Neuronal stem cell (in vitro differentiated cells): ENCODE data around the gene SORCS2.

Source experiments
- DNase-seq: peaks from one replicate; pipeline ENCODE4 v3.0.0-alpha.2; 2013; ENCODE audit warnings: low spot score
- H2AFZ ChIP-seq: one replicate; pipeline ENCODE4 v1.6.1; 2013; ENCODE audit warnings: mild to moderate bottlenecking, low read length, inconsistent platforms
- H2AK5ac ChIP-seq: 2 replicates; pipeline ENCODE4 v1.6.1; 2013; ENCODE audit warnings: low read depth, mild to moderate bottlenecking, inconsistent platforms, low read length, moderate library complexity, mixed read lengths
- H2BK120ac ChIP-seq: 2 replicates; pipeline ENCODE4 v1.6.1; 2013; ENCODE audit warnings: low read depth, mild to moderate bottlenecking, inconsistent platforms, low read length, moderate library complexity, mixed read lengths
- H2BK12ac ChIP-seq: one replicate; pipeline ENCODE4 v1.6.1; 2013; ENCODE audit warnings: low read length, inconsistent platforms
- H2BK15ac ChIP-seq: 2 replicates; pipeline ENCODE4 v1.6.1; 2013; ENCODE audit warnings: mild to moderate bottlenecking, low read length, inconsistent platforms, mixed read lengths
- H2BK5ac ChIP-seq: one replicate; pipeline ENCODE4 v1.6.1; 2013; ENCODE audit warnings: inconsistent platforms, mild to moderate bottlenecking, low read length, moderate library complexity
- H3K14ac ChIP-seq: one replicate; pipeline ENCODE4 v1.6.1; 2013; ENCODE audit warnings: low read length, inconsistent platforms
- H3K18ac ChIP-seq: 2 replicates; pipeline ENCODE4 v1.6.1; 2013; ENCODE audit warnings: low read length, inconsistent platforms
- H3K23ac ChIP-seq: 2 replicates; pipeline ENCODE4 v1.6.1; 2013; ENCODE audit warnings: low read depth, mild to moderate bottlenecking, mixed read lengths, low read length, inconsistent platforms; ENCODE audit not compliant: poor library complexity
- H3K27ac ChIP-seq: replicated peaks from 3 replicates; pipeline ENCODE4 v1.5.1; 2013; ENCODE audit warnings: low read length, inconsistent platforms
- H3K27me3 ChIP-seq, 3 experiments: 2 replicates each; pipeline ENCODE4 v1.6.1; 2013; ENCODE audit warnings: low read length in 3 of 3, mild to moderate bottlenecking in 2 of 3, inconsistent platforms in 1 of 3, low read depth in 1 of 3, mixed read lengths in 1 of 3, moderate library complexity in 1 of 3; ENCODE audit not compliant: control insufficient read depth in 3 of 3, insufficient read depth in 3 of 3
- H3K36me3 ChIP-seq, 2 donors: replicated peaks in 1 of 2; 2 replicates each; pipeline ENCODE4 v1.6.1; 2013; ENCODE audit warnings: low read length in 2 of 2; ENCODE audit not compliant: control insufficient read depth in 2 of 2, insufficient read depth in 2 of 2
- H3K4ac ChIP-seq: 2 replicates; pipeline ENCODE4 v1.6.1; 2013; ENCODE audit warnings: inconsistent platforms, mild to moderate bottlenecking, low read length, moderate library complexity
- H3K4me1 ChIP-seq, 2 donors: 1 replicate in 1 of 2; 2 replicates in 1 of 2; pipeline ENCODE4 v1.6.1; 2013; ENCODE audit warnings: low read length in 2 of 2, low read depth in 1 of 2; ENCODE audit not compliant: control insufficient read depth in 2 of 2, insufficient read depth in 1 of 2
- H3K4me2 ChIP-seq: one replicate; pipeline ENCODE4 v1.6.1; 2013; ENCODE audit warnings: mild to moderate bottlenecking, low read length, inconsistent platforms; ENCODE audit not compliant: insufficient read depth, poor library complexity, severe bottlenecking
- H3K4me3 ChIP-seq, 2 donors: 2 replicates each; pipeline ENCODE4 v1.5.1; 2013; ENCODE audit warnings: low read length in 2 of 2, mild to moderate bottlenecking in 2 of 2, inconsistent platforms in 1 of 2, moderate library complexity in 1 of 2
- H3K79me1 ChIP-seq: one replicate; pipeline ENCODE4 v1.6.1; 2013; ENCODE audit warnings: low read depth, mild to moderate bottlenecking, inconsistent platforms, low read length, moderate library complexity
- H3K9ac ChIP-seq: one replicate; pipeline ENCODE4 v1.6.1; 2013; ENCODE audit warnings: mild to moderate bottlenecking, low read depth, low read length, inconsistent platforms; ENCODE audit not compliant: poor library complexity
- H3K9me3 ChIP-seq, 2 donors: replicated peaks in 1 of 2; 2 replicates each; pipeline versions ENCODE3 to v1.6.1; 2013; ENCODE audit warnings: low read length in 2 of 2, mild to moderate bottlenecking in 2 of 2, inconsistent platforms in 1 of 2, low read depth in 1 of 2, mixed read lengths in 1 of 2, moderate library complexity in 1 of 2; ENCODE audit not compliant: control insufficient read depth in 2 of 2, insufficient read depth in 1 of 2
- H4K8ac ChIP-seq: one replicate; pipeline ENCODE4 v1.6.1; 2013; ENCODE audit warnings: low read depth, mild to moderate bottlenecking, inconsistent platforms, low read length, moderate library complexity
- H4K91ac ChIP-seq: one replicate; pipeline ENCODE4 v1.6.1; 2013; ENCODE audit warnings: low read length, low read depth, mild to moderate bottlenecking, inconsistent platforms; ENCODE audit not compliant: poor library complexity
- WGBS, 2 donors: extraction: QIAGEN DNeasy Blood & Tissue Kit; methylation state at CpG; one replicate each; pipeline ENCODE4 v1.1.7; 2013; ENCODE audit warnings: missing lambda C conversion rate in 2 of 2, mixed read lengths in 1 of 2; ENCODE audit not compliant: insufficient read length in 2 of 2, insufficient replicate concordance in 1 of 2; ENCODE audit errors: extremely low coverage in 2 of 2; 5-methylcytosine and 5-hydroxymethylcytosine counted together

Gene SORCS2

DNA sequence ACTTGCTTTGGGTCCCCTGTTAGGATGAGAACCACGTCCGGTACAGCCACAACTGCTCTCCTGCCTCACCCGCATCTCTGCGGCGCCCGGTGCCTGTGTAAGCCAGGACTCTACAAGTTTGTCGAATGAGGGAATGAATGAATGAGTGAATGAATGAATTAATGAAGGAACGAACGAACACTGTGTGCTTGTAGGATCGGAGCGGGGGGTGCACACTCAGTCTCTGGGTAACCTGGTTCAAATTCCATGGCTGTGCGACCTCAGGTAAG is 443.8 kb downstream of the SORCS2 start:
- Histone ChIP-seq H3K14ac (no peak overlapping the region), H3K27me3 (peaks cover 0 to 4% (median 4%) of the 10 kb centered on the region in 3 experiments), H2BK120ac (no peak overlapping the region), H3K18ac (peak overlapping the region; percentile 38), H2AK5ac (no peak overlapping the region), H3K4ac (no peak overlapping the region), H3K27ac (no peak overlapping the region), H3K9ac (no peak overlapping the region), H3K23ac (no peak overlapping the region), H2AFZ (no peak overlapping the region), H3K4me1 (peaks cover 0 to 4% of the 10 kb centered on the region in 2 donors), H3K79me1 (no peaks in the 10 kb centered on the region), H3K9me3 (peaks cover 0 to 5% of the 10 kb centered on the region in 2 donors), H3K4me3 (no peak overlapping the region), H2BK5ac (no peak overlapping the region), H3K36me3 (no peaks in the 10 kb centered on the region), H2BK12ac (no peak overlapping the region), H3K4me2 (no peak overlapping the region), H2BK15ac (no peak overlapping the region), H4K91ac (no peak overlapping the region), H4K8ac (no peak overlapping the region)
- no peak for DNase-seq
- no CpG with 5 or more reads among the region's 12 CpGs for WGBS, 2 donors

DNA sequence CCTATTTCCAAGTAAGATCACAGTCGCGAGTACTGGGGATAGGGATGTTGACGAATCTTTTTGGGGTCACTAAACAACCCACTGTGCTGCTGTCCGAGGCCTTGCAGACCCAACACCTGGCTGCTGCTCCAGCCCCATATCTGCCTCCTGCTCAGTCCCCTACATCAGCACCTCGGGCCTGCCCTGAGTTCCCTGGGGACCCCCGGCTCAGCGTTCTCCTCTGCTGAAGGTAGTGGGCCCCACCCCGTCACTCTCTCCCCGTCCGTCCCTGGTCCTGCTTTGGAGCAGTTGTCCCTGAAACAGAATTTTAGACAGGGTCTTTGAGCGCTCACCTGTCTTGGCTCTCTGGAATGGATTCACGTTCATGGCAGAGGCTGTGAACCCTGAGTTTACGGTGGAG is 444.8 kb downstream of the SORCS2 start:
- DNase-seq = no peak
- Histone ChIP-seq H2AFZ (no peak overlapping the region), H3K79me1 (no peaks in the 10 kb centered on the region), H3K27ac (no peak overlapping the region), H2AK5ac (no peak overlapping the region), H4K8ac (no peak overlapping the region), H2BK5ac (no peak overlapping the region), H3K27me3 (peaks cover 0 to 4% (median 4%) of the 10 kb centered on the region in 3 experiments), H3K9ac (no peak overlapping the region), H2BK12ac (no peak overlapping the region), H3K9me3 (peaks cover 0 to 5% of the 10 kb centered on the region in 2 donors), H3K4me3 (no peak overlapping the region), H2BK120ac (no peak overlapping the region), H3K4ac (no peak overlapping the region), H3K14ac (no peak overlapping the region), H2BK15ac (no peak overlapping the region), H3K36me3 (no peaks in the 10 kb centered on the region), H3K4me1 (peaks cover 0 to 2% of the 10 kb centered on the region in 2 donors), H3K4me2 (no peak overlapping the region), H4K91ac (no peak overlapping the region), H3K18ac (no peak overlapping the region), H3K23ac (no peak overlapping the region)
- WGBS, 2 donors = no CpG with 5 or more reads among the region's 13 CpGs

DNA sequence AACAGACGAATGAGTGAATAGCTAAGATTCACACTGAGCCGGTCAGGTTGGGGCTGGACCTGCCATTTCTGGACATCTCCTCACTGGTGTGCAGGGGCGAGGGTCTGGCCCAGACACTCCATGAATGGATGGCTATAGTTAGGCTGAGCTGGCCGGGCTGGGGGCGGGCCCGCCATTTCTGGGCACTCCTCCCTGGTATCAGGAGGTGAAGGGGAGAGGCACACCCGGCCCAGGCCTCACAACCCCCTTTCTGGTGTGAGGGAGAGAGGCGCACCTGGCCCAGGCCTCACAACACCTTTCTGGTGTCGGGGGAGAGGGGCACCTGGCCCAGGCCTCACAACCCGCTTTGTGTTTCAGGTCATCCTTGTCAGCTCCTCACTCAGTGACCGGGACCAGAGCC is 445.6 kb downstream of the SORCS2 start:
- Histone ChIP-seq H3K4me2 (no peak overlapping the region), H2BK120ac (no peak overlapping the region), H3K4ac (no peak overlapping the region), H3K14ac (no peak overlapping the region), H2AK5ac (no peak overlapping the region), H4K8ac (no peak overlapping the region), H3K79me1 (no peaks in the 10 kb centered on the region), H3K18ac (peak overlapping the region; percentile 15), H2BK5ac (no peak overlapping the region), H3K27me3 (peaks cover 0 to 4% (median 4%) of the 10 kb centered on the region in 3 experiments), H4K91ac (no peak overlapping the region), H3K9me3 (peaks cover 0 to 5% of the 10 kb centered on the region in 2 donors), H3K36me3 (no peaks in the 10 kb centered on the region), H3K4me3 (no peak overlapping the region), H3K23ac (no peak overlapping the region), H2BK15ac (no peak overlapping the region), H2BK12ac (no peak overlapping the region), H3K4me1 (peaks cover 0 to 2% of the 10 kb centered on the region in 2 donors), H3K27ac (no peak overlapping the region), H3K9ac (no peak overlapping the region), H2AFZ (no peak overlapping the region)
- WGBS, 2 donors = no CpG with 5 or more reads among the region's 11 CpGs
- no peak for DNase-seq

DNA sequence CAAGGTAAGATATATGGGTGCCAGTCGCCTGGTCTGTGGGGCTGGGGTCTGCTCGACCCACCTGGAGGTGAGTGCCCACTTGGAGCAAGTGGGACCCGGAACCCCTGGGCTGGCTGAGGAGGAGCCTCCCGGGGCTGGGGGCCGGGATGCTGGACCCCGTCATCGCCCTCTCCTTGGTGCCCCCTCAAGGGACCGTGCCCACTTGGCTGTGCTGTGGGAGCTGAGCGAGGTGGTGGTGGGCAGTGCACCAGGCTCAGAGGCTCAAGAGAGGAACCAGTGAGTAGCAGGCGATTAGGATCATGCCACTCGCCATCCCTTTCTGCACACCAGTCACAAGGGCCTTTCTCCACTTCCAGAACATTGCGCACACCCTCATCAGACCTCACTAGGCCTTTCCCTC is 446.2 kb downstream of the SORCS2 start:
- H3K79me1 ChIP-seq = no peaks in the 10 kb centered on the region
- H3K23ac ChIP-seq = peak overlapping the region; percentile 13
- H3K14ac ChIP-seq = no peak overlapping the region
- no peak for DNase-seq
- peaks cover 0 to 5% of the 10 kb centered on the region in 2 donors for H3K9me3 ChIP-seq
- no peak overlapping the region for H3K4me2 ChIP-seq
- peaks cover 0 to 2% of the 10 kb centered on the region in 2 donors for H3K4me1 ChIP-seq
- no peak overlapping the region for H4K91ac ChIP-seq
- no peak overlapping the region for H3K27ac ChIP-seq
- H3K4me3 ChIP-seq = no peak overlapping the region
- H4K8ac ChIP-seq = no peak overlapping the region
- peak overlapping the region; percentile 36 for H2BK120ac ChIP-seq
- H3K9ac ChIP-seq = no peak overlapping the region
- H3K36me3 ChIP-seq = no peaks in the 10 kb centered on the region
- H3K4ac ChIP-seq = no peak overlapping the region
- H2BK5ac ChIP-seq = no peak overlapping the region
- H3K18ac ChIP-seq = no peak overlapping the region
- no CpG with 5 or more reads among the region's 12 CpGs for WGBS, 2 donors
- H2AFZ ChIP-seq = no peak overlapping the region
- H2BK12ac ChIP-seq = no peak overlapping the region
- H2AK5ac ChIP-seq = peak overlapping the region; percentile 21
- H2BK15ac ChIP-seq = no peak overlapping the region
- H3K27me3 ChIP-seq = peaks cover 0 to 4% (median 4%) of the 10 kb centered on the region in 3 experiments
